GM18502 (cell line): ENCODE results near the gene GPRIN3.
"Not testable (repeated sequence)": the region's sequence is repeated elsewhere in the genome, so short reads cannot be mapped to it uniquely, and the experiment has no call there.

ENCODE experiments used
- ATAC-seq: cut with Tn5 transposase; IDR thresholded peaks from one replicate; pipeline ENCODE4 v1.9.1; 2021; ENCODE audit warnings: mild to moderate bottlenecking; ENCODE audit not compliant: unreplicated experiment, poor library complexity

Gene GPRIN3

GRCh38 chr4:89263265-89263664, 44.3 kb downstream of the GPRIN3 start:
- ATAC-seq = no peak

- ATAC-seq = no peak
Measured at GRCh38 chr4:89259301-89260028, 48.1 kb downstream of the GPRIN3 start.

- ATAC-seq = no peak
Measured at GRCh38 chr4:89258506-89258905, 49.1 kb downstream of the GPRIN3 start.

- ATAC-seq = no peak
Measured at GRCh38 chr4:89257376-89257775, 50.2 kb downstream of the GPRIN3 start.

- no peak for ATAC-seq
Measured at GRCh38 chr4:89256203-89256800, 51.3 kb downstream of the GPRIN3 start.

GRCh38 chr4:89254847-89255246, 52.8 kb downstream of the GPRIN3 start:
- no peak for ATAC-seq

- ATAC-seq = not testable (repeated sequence)
Measured at GRCh38 chr4:89254347-89254746, 53.3 kb downstream of the GPRIN3 start.

- no peak for ATAC-seq
Measured at GRCh38 chr4:89253935-89254334, 53.7 kb downstream of the GPRIN3 start.

GRCh38 chr4:89253311-89253710, 54.3 kb downstream of the GPRIN3 start:
- ATAC-seq = no peak

- no peak for ATAC-seq
Measured at GRCh38 chr4:89251396-89251795, 56.2 kb downstream of the GPRIN3 start.

GRCh38 chr4:89249716-89250361, 57.8 kb downstream of the GPRIN3 start:
- no peak for ATAC-seq

GRCh38 chr4:89249313-89249712, 58.3 kb downstream of the GPRIN3 start:
- ATAC-seq = no peak

- ATAC-seq = no peak
Measured at GRCh38 chr4:89248879-89249281, 58.7 kb downstream of the GPRIN3 start.

- ATAC-seq = no peak
Measured at GRCh38 chr4:89247951-89248350, 59.6 kb downstream of the GPRIN3 start.

GRCh38 chr4:89245459-89245858, 62.1 kb downstream of the GPRIN3 start:
- no peak for ATAC-seq

- no peak for ATAC-seq
Measured at GRCh38 chr4:89243733-89244252, 63.8 kb downstream of the GPRIN3 start.

GRCh38 chr4:89242864-89243732, 64.5 kb downstream of the GPRIN3 start:
- no peak for ATAC-seq

GRCh38 chr4:89242216-89242615, 65.4 kb downstream of the GPRIN3 start:
- no peak for ATAC-seq

- ATAC-seq = no peak
Measured at GRCh38 chr4:89230271-89230670, 77.3 kb downstream of the GPRIN3 start.
